GM19193 (cell line): ENCODE results near the gene RBM48.

Source experiments
- POLR2A ChIP-seq: IDR thresholded peaks from 4 replicates; pipeline ENCODE4 v1.6.1; 2011; ENCODE audit not compliant: insufficient read depth, insufficient read length; ENCODE audit errors: extremely low read depth

Gene RBM48

GRCh38 chr7:92586841-92587240 lies 58.2 kb downstream of the RBM48 start:
- TF ChIP-seq POLR2A, result no peak
